ENCODE results near the gene TMEM54. TPM values are rescaled to one million over a fixed set of nuclear protein-coding genes. Genes with fewer than 3 reads are reported as not detected.

The TMEM54 gene
- polyA plus RNA-seq, 4 donors, result 42.6 to 414 (median 241) TPM

DNA sequence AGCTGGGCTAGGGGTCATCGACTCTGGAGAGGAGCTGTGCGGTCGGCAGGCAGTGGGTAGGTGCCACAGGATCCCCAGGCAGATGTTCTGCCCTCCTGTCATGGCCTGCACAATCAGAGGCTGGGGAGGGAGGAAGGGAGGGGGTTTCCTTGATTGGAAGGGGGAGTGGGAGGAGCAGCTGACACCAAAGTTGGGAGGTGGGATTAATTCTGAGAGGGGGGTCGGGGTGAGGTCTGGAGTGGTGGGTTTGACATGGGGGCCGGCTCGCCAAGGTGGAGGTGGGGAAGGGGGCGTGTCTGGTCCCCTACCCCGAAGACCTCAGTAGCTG is 15.5 kb downstream of the TMEM54 start:
- peaks cover 0 to 4% (median 0%) of the 10 kb centered on the region in 3 donors for H3K4me1 ChIP-seq (ENCODE audit: control insufficient read depth in 3 of 3, insufficient read depth in 2 of 3, low read depth in 1 of 3, low read length in 2 of 3)
- 21 to 27% (median 25%) methylated on average over 8 of the region's 8 CpGs for WGBS, 3 donors
- H3K27me3 ChIP-seq (ENCODE audit: control insufficient read depth in 3 of 3, insufficient read depth in 3 of 3, low read length in 3 of 3), result peaks cover 10 to 44% (median 16%) of the 10 kb centered on the region in 3 donors
- no peaks in the 10 kb centered on the region for H3K36me3 ChIP-seq (ENCODE audit: control insufficient read depth in 3 of 3, insufficient read depth in 2 of 3, low read depth in 1 of 3, low read length in 3 of 3)
- no peak overlapping the region for H3K4me3 ChIP-seq (ENCODE audit: low read depth in 1 of 3, low read length in 3 of 3)
- no peak overlapping the region for H3K27ac ChIP-seq (ENCODE audit: low read depth in 1 of 3, low read length in 2 of 3)
- no peaks in the 10 kb centered on the region for H3K9me3 ChIP-seq (ENCODE audit: control insufficient read depth in 2 of 2, insufficient read depth in 1 of 2, low read depth in 1 of 2, low read length in 1 of 2)
- no peak for FAIRE-seq
- no peak for DNase-seq

DNA sequence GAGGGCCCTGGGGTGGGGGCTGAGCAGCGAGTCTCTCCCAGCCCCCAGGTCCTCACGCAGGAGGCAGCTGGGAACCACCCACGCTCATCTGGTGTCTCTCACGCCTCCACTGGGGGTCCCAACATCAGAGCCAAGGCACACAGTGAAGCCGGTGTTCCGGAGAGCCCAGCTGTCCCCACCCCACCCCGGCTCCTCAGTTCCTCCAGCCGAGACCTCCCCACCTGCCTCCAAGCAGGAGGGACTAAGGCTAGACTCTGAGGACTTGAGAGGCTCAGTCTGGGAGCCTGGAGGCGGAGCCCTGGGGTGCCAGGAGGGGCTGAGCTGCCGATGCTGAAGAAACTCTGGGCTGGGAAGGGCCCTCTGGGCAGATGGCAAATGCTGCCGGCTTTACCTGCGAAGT is 16.5 kb downstream of the TMEM54 start:
- FAIRE-seq, result no peak
- peaks cover 0 to 4% (median 0%) of the 10 kb centered on the region in 3 donors for H3K4me1 ChIP-seq (ENCODE audit: control insufficient read depth in 3 of 3, insufficient read depth in 2 of 3, low read depth in 1 of 3, low read length in 2 of 3)
- H3K4me3 ChIP-seq (ENCODE audit: low read depth in 1 of 3, low read length in 3 of 3), result no peak overlapping the region
- H3K27ac ChIP-seq (ENCODE audit: low read depth in 1 of 3, low read length in 2 of 3), result no peak overlapping the region
- no peaks in the 10 kb centered on the region for H3K36me3 ChIP-seq (ENCODE audit: control insufficient read depth in 3 of 3, insufficient read depth in 2 of 3, low read depth in 1 of 3, low read length in 3 of 3)
- DNase-seq, result no peak
- H3K27me3 ChIP-seq (ENCODE audit: control insufficient read depth in 3 of 3, insufficient read depth in 3 of 3, low read length in 3 of 3), result peaks cover 10 to 40% (median 16%) of the 10 kb centered on the region in 3 donors
- H3K9me3 ChIP-seq (ENCODE audit: control insufficient read depth in 2 of 2, insufficient read depth in 1 of 2, low read depth in 1 of 2, low read length in 1 of 2), result no peaks in the 10 kb centered on the region
- WGBS, 3 donors, result 42 to 60% (median 45%) methylated on average over 12 of the region's 12 CpGs

GRCh38 chr1:32884032-32884372 is 17.2 kb downstream of the TMEM54 start:
- H3K4me3 ChIP-seq (ENCODE audit: low read depth in 1 of 3, low read length in 3 of 3), result no peak overlapping the region
- no peaks in the 10 kb centered on the region for H3K36me3 ChIP-seq (ENCODE audit: control insufficient read depth in 3 of 3, insufficient read depth in 2 of 3, low read depth in 1 of 3, low read length in 3 of 3)
- FAIRE-seq, result no peak
- no peak overlapping the region for H3K27ac ChIP-seq (ENCODE audit: low read depth in 1 of 3, low read length in 2 of 3)
- no peaks in the 10 kb centered on the region for H3K9me3 ChIP-seq (ENCODE audit: control insufficient read depth in 2 of 2, insufficient read depth in 1 of 2, low read depth in 1 of 2, low read length in 1 of 2)
- no peak for DNase-seq
- WGBS, 3 donors, result 46 to 51% (median 49%) methylated on average over 4 of the region's 4 CpGs
- H3K27me3 ChIP-seq (ENCODE audit: control insufficient read depth in 3 of 3, insufficient read depth in 3 of 3, low read length in 3 of 3), result peaks cover 8 to 40% (median 16%) of the 10 kb centered on the region in 3 donors
- peaks cover 0 to 4% (median 0%) of the 10 kb centered on the region in 3 donors for H3K4me1 ChIP-seq (ENCODE audit: control insufficient read depth in 3 of 3, insufficient read depth in 2 of 3, low read depth in 1 of 3, low read length in 2 of 3)

DNA sequence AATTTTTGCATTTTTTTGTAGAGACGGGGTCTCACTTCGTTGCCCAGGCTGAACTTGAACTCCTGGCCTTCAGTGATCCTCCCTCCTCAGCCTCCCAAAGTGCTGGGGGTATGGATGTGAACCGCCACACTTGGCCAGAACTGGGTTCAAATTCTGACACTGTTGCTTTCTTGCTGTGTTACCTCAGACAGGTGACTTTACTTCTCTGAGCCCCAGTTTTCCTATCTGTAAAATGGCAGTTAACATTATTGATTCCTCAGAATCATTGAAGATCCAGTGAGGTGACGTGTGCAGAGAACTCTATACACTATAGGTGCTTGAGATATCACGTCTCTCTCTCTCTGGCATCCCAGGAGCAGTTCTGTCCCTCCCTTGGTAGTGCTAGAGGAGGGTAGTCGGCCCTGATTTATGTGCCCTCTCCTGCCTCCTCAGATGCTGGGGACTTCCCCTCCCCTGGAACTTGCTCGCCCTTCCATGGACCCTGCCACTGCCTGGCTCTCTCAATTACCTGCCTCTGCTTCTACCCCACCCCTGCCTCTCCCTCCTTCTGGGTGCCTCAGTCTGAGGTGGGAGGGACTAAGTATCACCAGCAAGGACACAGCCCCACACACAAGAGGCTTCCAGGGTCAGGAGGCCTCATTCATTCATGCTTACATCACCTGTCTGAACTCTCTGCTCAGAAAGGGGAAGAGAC is 17.7 kb downstream of the TMEM54 start:
- DNase-seq (no peak), FAIRE-seq (no peak)
- 64 to 77% (median 74%) methylated on average over 6 to 7 of the region's 7 CpGs for WGBS, 3 donors
- Histone ChIP-seq H3K9me3 (ENCODE audit: control insufficient read depth in 2 of 2, insufficient read depth in 1 of 2, low read depth in 1 of 2, low read length in 1 of 2) (no peaks in the 10 kb centered on the region), H3K36me3 (ENCODE audit: control insufficient read depth in 3 of 3, insufficient read depth in 2 of 3, low read depth in 1 of 3, low read length in 3 of 3) (no peaks in the 10 kb centered on the region), H3K27me3 (ENCODE audit: control insufficient read depth in 3 of 3, insufficient read depth in 3 of 3, low read length in 3 of 3) (peaks cover 7 to 39% (median 16%) of the 10 kb centered on the region in 3 donors), H3K27ac (ENCODE audit: low read depth in 1 of 3, low read length in 2 of 3) (no peak overlapping the region), H3K4me3 (ENCODE audit: low read depth in 1 of 3, low read length in 3 of 3) (no peak overlapping the region), H3K4me1 (ENCODE audit: control insufficient read depth in 3 of 3, insufficient read depth in 2 of 3, low read depth in 1 of 3, low read length in 2 of 3) (peaks cover 0 to 4% (median 0%) of the 10 kb centered on the region in 3 donors)

DNA sequence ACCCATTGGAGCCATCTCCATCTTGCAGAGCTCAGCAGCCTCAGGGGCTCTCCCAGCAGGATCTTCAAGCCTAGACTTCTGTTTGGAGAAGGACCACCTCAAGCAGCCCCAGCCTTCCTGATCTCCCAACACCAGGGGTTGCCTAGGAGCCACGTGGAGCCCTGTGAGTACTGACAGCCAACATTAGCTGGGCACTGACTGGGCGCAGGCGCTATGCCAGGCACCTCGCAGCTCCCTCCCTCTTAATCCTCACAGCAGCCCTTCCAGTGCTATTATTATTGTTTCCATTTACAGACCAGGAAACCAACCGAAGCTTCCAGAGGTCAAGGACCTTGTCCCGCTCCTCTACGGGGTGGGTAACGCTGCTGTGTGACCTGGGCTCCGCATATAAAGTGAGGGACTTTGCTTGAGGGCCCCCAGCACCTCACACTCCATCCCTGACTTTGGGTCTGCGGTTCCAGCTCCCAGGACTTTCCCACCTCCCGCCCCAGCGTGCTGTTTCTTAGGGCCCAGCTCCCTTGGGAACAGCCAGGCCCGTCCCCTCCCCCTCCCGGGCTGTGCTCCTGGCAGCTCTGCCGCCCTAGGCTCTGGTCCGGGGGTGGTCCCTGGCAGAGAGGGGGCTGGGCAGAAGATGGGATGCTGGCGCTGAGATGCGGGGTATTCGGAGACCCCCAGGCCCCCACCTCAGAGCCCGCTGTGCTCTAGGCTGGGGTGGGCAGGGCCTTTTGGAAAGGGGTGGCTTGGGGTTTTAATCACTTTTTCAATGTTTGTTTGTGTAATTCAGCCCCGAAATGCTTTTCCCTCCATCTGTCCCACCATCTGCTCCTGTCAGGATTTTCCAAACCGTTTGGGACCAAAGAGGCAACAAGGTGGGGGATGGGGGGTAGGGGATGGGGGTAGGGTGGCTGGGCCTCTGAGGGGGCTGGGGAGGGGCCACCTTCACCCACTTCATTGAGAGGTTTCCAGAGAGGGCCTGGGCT is 19.0 kb downstream of the TMEM54 start:
- no peak for DNase-seq
- no peak for FAIRE-seq
- Histone ChIP-seq H3K36me3 (ENCODE audit: control insufficient read depth in 3 of 3, insufficient read depth in 2 of 3, low read depth in 1 of 3, low read length in 3 of 3) (no peaks in the 10 kb centered on the region), H3K27ac (ENCODE audit: low read depth in 1 of 3, low read length in 2 of 3) (no peak overlapping the region), H3K9me3 (ENCODE audit: control insufficient read depth in 2 of 2, insufficient read depth in 1 of 2, low read depth in 1 of 2, low read length in 1 of 2) (no peaks in the 10 kb centered on the region), H3K4me3 (ENCODE audit: low read depth in 1 of 3, low read length in 3 of 3) (no peak overlapping the region), H3K27me3 (ENCODE audit: control insufficient read depth in 3 of 3, insufficient read depth in 3 of 3, low read length in 3 of 3) (peaks cover 7 to 29% (median 11%) of the 10 kb centered on the region in 3 donors), H3K4me1 (ENCODE audit: control insufficient read depth in 3 of 3, insufficient read depth in 2 of 3, low read depth in 1 of 3, low read length in 2 of 3) (peaks cover 0 to 4% (median 0%) of the 10 kb centered on the region in 3 donors)
- WGBS, 3 donors, result 22 to 30% (median 23%) methylated on average over 22 of the region's 22 CpGs

DNA sequence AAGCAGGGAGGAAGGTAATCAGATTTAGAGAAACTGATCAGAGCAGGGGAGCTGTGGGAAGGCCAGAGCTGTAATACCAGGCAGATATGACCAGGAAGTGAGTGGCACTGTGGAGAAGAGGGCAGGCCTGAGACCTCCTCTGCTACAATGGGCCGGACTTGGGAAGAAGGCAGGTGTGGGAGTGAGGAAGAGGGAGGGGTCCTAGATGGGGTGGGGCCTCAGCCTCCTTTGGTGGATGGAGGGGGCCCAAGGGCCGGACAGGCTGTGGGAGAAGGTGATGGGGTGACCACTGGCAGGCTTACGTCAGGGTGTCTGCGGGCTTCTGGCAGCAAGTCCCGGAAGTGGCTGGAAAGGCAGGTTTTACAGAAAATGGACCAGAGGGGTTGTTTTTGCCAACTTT is 19.9 kb downstream of the TMEM54 start:
- WGBS, 3 donors, result 79 to 85% (median 82%) methylated on average over 4 to 5 of the region's 5 CpGs
- FAIRE-seq (no peak), DNase-seq (no peak)
- no peaks in the 10 kb centered on the region for H3K36me3 ChIP-seq (ENCODE audit: control insufficient read depth in 3 of 3, insufficient read depth in 2 of 3, low read depth in 1 of 3, low read length in 3 of 3)
- no peak overlapping the region for H3K27ac ChIP-seq (ENCODE audit: low read depth in 1 of 3, low read length in 2 of 3)
- peaks cover 0 to 4% (median 0%) of the 10 kb centered on the region in 3 donors for H3K4me1 ChIP-seq (ENCODE audit: control insufficient read depth in 3 of 3, insufficient read depth in 2 of 3, low read depth in 1 of 3, low read length in 2 of 3)
- H3K27me3 ChIP-seq (ENCODE audit: control insufficient read depth in 3 of 3, insufficient read depth in 3 of 3, low read length in 3 of 3), result peaks cover 5 to 30% (median 6%) of the 10 kb centered on the region in 3 donors
- H3K4me3 ChIP-seq (ENCODE audit: low read depth in 1 of 3, low read length in 3 of 3), result no peak overlapping the region
- H3K9me3 ChIP-seq (ENCODE audit: control insufficient read depth in 2 of 2, insufficient read depth in 1 of 2, low read depth in 1 of 2, low read length in 1 of 2), result no peaks in the 10 kb centered on the region

DNA sequence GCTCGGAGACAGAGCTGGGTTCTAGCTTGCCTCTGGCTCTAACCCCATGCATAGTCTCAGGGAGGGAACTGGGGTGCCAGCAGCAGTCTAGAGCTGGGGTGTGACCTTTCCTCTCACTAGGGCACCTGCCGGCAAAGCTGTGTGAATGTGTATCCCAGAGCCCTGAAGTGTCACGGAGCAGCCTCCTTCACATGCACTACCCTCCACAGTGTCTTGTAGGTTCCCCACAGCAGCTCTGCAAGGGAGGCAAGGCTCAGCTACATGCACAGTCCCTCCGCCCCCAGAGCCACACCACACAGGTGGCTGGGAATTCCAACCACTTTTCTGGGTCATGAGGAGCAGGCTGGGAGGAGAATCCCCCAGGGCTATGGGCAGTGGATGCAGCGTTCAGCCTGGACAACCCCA is 22.6 kb downstream of the TMEM54 start:
- no peaks in the 10 kb centered on the region for H3K36me3 ChIP-seq (ENCODE audit: control insufficient read depth in 3 of 3, insufficient read depth in 2 of 3, low read depth in 1 of 3, low read length in 3 of 3)
- H3K9me3 ChIP-seq (ENCODE audit: control insufficient read depth in 2 of 2, insufficient read depth in 1 of 2, low read depth in 1 of 2, low read length in 1 of 2), result no peaks in the 10 kb centered on the region
- WGBS, 3 donors, result 62 to 73% (median 63%) methylated on average over 5 of the region's 5 CpGs
- peaks cover 0 to 4% (median 0%) of the 10 kb centered on the region in 3 donors for H3K4me1 ChIP-seq (ENCODE audit: control insufficient read depth in 3 of 3, insufficient read depth in 2 of 3, low read depth in 1 of 3, low read length in 2 of 3)
- no peak for FAIRE-seq
- peaks cover 0 to 9% (median 0%) of the 10 kb centered on the region in 3 donors for H3K27me3 ChIP-seq (ENCODE audit: control insufficient read depth in 3 of 3, insufficient read depth in 3 of 3, low read length in 3 of 3)
- DNase-seq, result no peak
- no peak overlapping the region for H3K27ac ChIP-seq (ENCODE audit: low read depth in 1 of 3, low read length in 2 of 3)
- H3K4me3 ChIP-seq (ENCODE audit: low read depth in 1 of 3, low read length in 3 of 3), result no peak overlapping the region

- H3K4me1 ChIP-seq (ENCODE audit: control insufficient read depth in 3 of 3, insufficient read depth in 2 of 3, low read depth in 1 of 3, low read length in 2 of 3), result peaks cover 0 to 4% (median 0%) of the 10 kb centered on the region in 3 donors
- H3K27ac ChIP-seq (ENCODE audit: low read depth in 1 of 3, low read length in 2 of 3), result no peak overlapping the region
- peaks cover 0 to 9% (median 0%) of the 10 kb centered on the region in 3 donors for H3K27me3 ChIP-seq (ENCODE audit: control insufficient read depth in 3 of 3, insufficient read depth in 3 of 3, low read length in 3 of 3)
- no peaks in the 10 kb centered on the region for H3K36me3 ChIP-seq (ENCODE audit: control insufficient read depth in 3 of 3, insufficient read depth in 2 of 3, low read depth in 1 of 3, low read length in 3 of 3)
- H3K4me3 ChIP-seq (ENCODE audit: low read depth in 1 of 3, low read length in 3 of 3), result no peak overlapping the region
- DNase-seq, result no peak
- 58 to 73% (median 72%) methylated on average over 6 of the region's 6 CpGs for WGBS, 3 donors
- no peaks in the 10 kb centered on the region for H3K9me3 ChIP-seq (ENCODE audit: control insufficient read depth in 2 of 2, insufficient read depth in 1 of 2, low read depth in 1 of 2, low read length in 1 of 2)
- no peak for FAIRE-seq
These were observed 23.0 kb downstream of the TMEM54 start for GRCh38 chr1:32878183-32878582.

All from small intestine (tissue), 7 donors.